ENCODE results near the gene DNAAF8.

GRCh38 chr16:4689864-4690704, 44.3 kb upstream of the DNAAF8 start:
- TF ChIP-seq POLR2AphosphoS5 (IDR thresholded peaks at IDR 0.05; ENCODE audit: insufficient read depth, low read depth, low read length) (no peak), POLR2A (IDR thresholded peaks at IDR 0.05; ENCODE audit: low read depth, low read length) (no peak), GATA2 (IDR thresholded peaks at IDR 0.05; ENCODE audit: insufficient read depth, insufficient read length, low read depth, low read length) (no peak), CTCF (IDR thresholded peaks at IDR 0.05; ENCODE audit: extremely low read depth in 1 of 2, insufficient read depth in 1 of 2, low read depth in 1 of 2, low read length in 2 of 2) (no peak), EZH2 (IDR thresholded peaks at IDR 0.05; ENCODE audit: borderline replicate concordance, low read depth, low read length, severe bottlenecking) (no peak), MAX (IDR thresholded peaks at IDR 0.05; ENCODE audit: insufficient read depth, insufficient read length) (no peak), FOS (IDR thresholded peaks at IDR 0.05; ENCODE audit: borderline replicate concordance, insufficient read depth, low read length) (no peak)

All from endothelial cell of umbilical vein (primary cell).